Hepatocyte (in vitro differentiated cells): ENCODE data around the gene CUX1. TPM values are rescaled to one million over a fixed set of nuclear protein-coding genes. Genes with fewer than 3 reads are reported as not detected.

Experiments
- DNase-seq: peaks from one replicate; pipeline ENCODE4 v3.0.0-alpha.2; 2016; ENCODE audit warnings: low spot score
- H2AFZ ChIP-seq: fragments of 200-600 bp; sonication (generic); 2 replicates; pipeline ENCODE4 v1.6.0; 2016; ENCODE audit warnings: antibody characterized with exemption, mild to moderate bottlenecking
- H3K27ac ChIP-seq: fragments of 200-600 bp; sonication (generic); 2 replicates; pipeline ENCODE4 v1.5.1; 2016; ENCODE audit warnings: mild to moderate bottlenecking
- H3K27me3 ChIP-seq: fragments of 200-600 bp; sonication (generic); 2 replicates; pipeline ENCODE4 v1.6.1; 2016
- H3K36me3 ChIP-seq: fragments of 200-600 bp; sonication (generic); replicated peaks from 2 replicates; pipeline ENCODE4 v1.5.1; 2016; ENCODE audit warnings: low read depth; ENCODE audit not compliant: insufficient read depth
- H3K4me1 ChIP-seq: fragments of 200-600 bp; sonication (generic); 2 replicates; pipeline ENCODE4 v1.5.1; 2016; ENCODE audit warnings: mild to moderate bottlenecking, moderate library complexity; ENCODE audit not compliant: insufficient read depth
- H3K4me2 ChIP-seq: fragments of 200-600 bp; sonication (generic); 2 replicates; pipeline ENCODE4 v1.6.0; 2016
- H3K4me3 ChIP-seq: fragments of 200-600 bp; sonication (generic); 2 replicates; pipeline ENCODE4 v1.5.1; 2016; ENCODE audit warnings: mild to moderate bottlenecking
- H3K79me2 ChIP-seq: fragments of 200-600 bp; sonication (generic); 2 replicates; pipeline ENCODE4 v1.6.0; 2017; ENCODE audit warnings: mild to moderate bottlenecking
- H3K9me2 ChIP-seq: fragments of 200-600 bp; sonication (generic); replicated peaks from 2 replicates; pipeline ENCODE4 v1.6.0; 2017; ENCODE audit warnings: mild to moderate bottlenecking; ENCODE audit not compliant: insufficient read depth
- H3K9me3 ChIP-seq: fragments of 200-600 bp; sonication (generic); 2 replicates; pipeline ENCODE4 v1.5.1; 2016; ENCODE audit warnings: low read depth, mild to moderate bottlenecking
- H4K20me1 ChIP-seq: fragments of 200-600 bp; sonication (generic); 2 replicates; pipeline ENCODE4 v1.6.0; 2016; ENCODE audit warnings: mild to moderate bottlenecking; ENCODE audit not compliant: insufficient read depth, poor library complexity, severe bottlenecking
- EZH2 ChIP-seq: fragments of 200-600 bp; sonication (generic); IDR thresholded peaks from 2 replicates; pipeline ENCODE4 v1.6.1; 2016; ENCODE audit warnings: antibody characterized with exemption, mild to moderate bottlenecking, borderline replicate concordance
- EZH2phosphoT487 ChIP-seq: fragments of 200-600 bp; sonication (generic); IDR thresholded peaks from one replicate; pipeline ENCODE4 v1.6.1; 2018; ENCODE audit warnings: antibody characterized with exemption, mild to moderate bottlenecking, low read depth, moderate library complexity; ENCODE audit not compliant: unreplicated experiment, severe bottlenecking
- WGBS: methylation state at CpG from one replicate; pipeline ENCODE4 v1.1.6; 2016; ENCODE audit warnings: low lambda C conversion rate; ENCODE audit errors: missing lambda C conversion rate; 5-methylcytosine and 5-hydroxymethylcytosine counted together
- polyA plus RNA-seq: library from polyadenylated mRNA; unstranded; fragments of >200 nt; fragmentation: Nextera tagmentation; extraction: Ambion mirVana; gene quantifications from 2 replicates; pipeline ENCODE4 v1.2.1, GENCODE V29; 2016
- total RNA-seq: library from RNA; depleted of rRNA; stranded (reverse); fragments of >200 nt; gene quantifications from 2 replicates; pipeline ENCODE4 v1.2.3, GENCODE V29; 2014
- TF ChIP-seq, protein P1 (sequence below): fragments of 200-600 bp; sonication (generic); IDR thresholded peaks from 2 replicates; pipeline ENCODE4 v1.5.1; 2016; ENCODE audit warnings: antibody characterized with exemption, mild to moderate bottlenecking; ENCODE audit not compliant: poor library complexity

CUX1 gene
- total and polyA plus RNA-seq, 2 experiments from 2014 or later: 60.1 to 76.8 TPM

DNA sequence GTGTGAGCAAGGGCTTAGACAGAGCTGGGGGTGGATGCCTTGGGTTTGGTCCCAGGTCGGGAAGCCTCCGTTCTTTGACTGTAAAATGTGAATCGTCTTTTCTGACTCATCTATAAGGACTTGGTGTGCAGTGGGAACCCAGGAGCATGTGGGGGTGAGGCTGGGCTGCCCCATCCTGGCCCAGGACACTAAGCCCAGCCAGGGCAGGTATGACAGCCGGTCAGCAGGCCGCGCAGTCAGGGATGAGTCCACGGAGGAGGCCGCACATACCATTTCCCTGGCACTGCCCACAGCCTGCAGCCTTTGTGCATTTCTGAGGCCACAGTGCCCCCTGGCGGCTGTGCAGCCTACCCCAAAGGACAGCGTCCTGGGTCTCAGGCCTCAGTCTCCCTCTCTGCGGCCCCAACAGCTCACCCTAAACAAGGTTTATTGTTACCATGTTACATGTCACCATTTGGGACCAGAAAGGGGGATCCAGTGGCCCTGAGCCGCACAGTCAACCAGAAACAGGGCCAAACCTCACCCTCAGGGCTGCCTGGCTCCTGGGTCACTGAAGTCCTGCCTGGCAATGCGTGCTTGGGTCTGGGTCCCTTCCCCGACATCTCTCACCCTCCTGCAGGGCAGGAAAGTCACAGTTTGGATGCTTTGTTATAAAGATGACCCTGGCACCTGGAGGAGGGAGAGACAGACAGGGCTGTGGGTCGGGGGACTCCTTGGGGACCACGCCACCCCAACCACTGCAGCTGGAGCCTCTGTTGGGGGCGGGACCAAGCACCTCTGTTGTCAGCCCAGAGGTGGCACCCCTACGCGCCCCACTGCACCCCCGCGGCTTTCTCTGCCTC lies 454.9 kb downstream of the CUX1 start:
- Histone ChIP-seq H4K20me1 (no peaks in the 10 kb centered on the region), H2AFZ (no peak overlapping the region), H3K9me3 (no peaks in the 10 kb centered on the region), H3K79me2 (no peaks in the 10 kb centered on the region), H3K4me2 (no peak overlapping the region), H3K27ac (no peak overlapping the region), H3K27me3 (no peaks in the 10 kb centered on the region), H3K9me2 (no peaks in the 10 kb centered on the region), H3K4me1 (peaks cover 2% of the 10 kb centered on the region), H3K36me3 (no peaks in the 10 kb centered on the region), H3K4me3 (no peak overlapping the region)
- WGBS: 63% methylated on average over 20 of the region's 21 CpGs
- no peak for TF ChIP-seq EZH2phosphoT487
- TF ChIP-seq, protein P1, sequence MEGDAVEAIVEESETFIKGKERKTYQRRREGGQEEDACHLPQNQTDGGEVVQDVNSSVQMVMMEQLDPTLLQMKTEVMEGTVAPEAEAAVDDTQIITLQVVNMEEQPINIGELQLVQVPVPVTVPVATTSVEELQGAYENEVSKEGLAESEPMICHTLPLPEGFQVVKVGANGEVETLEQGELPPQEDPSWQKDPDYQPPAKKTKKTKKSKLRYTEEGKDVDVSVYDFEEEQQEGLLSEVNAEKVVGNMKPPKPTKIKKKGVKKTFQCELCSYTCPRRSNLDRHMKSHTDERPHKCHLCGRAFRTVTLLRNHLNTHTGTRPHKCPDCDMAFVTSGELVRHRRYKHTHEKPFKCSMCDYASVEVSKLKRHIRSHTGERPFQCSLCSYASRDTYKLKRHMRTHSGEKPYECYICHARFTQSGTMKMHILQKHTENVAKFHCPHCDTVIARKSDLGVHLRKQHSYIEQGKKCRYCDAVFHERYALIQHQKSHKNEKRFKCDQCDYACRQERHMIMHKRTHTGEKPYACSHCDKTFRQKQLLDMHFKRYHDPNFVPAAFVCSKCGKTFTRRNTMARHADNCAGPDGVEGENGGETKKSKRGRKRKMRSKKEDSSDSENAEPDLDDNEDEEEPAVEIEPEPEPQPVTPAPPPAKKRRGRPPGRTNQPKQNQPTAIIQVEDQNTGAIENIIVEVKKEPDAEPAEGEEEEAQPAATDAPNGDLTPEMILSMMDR: peak; percentile 91
- peak; percentile 87 for DNase-seq

DNA sequence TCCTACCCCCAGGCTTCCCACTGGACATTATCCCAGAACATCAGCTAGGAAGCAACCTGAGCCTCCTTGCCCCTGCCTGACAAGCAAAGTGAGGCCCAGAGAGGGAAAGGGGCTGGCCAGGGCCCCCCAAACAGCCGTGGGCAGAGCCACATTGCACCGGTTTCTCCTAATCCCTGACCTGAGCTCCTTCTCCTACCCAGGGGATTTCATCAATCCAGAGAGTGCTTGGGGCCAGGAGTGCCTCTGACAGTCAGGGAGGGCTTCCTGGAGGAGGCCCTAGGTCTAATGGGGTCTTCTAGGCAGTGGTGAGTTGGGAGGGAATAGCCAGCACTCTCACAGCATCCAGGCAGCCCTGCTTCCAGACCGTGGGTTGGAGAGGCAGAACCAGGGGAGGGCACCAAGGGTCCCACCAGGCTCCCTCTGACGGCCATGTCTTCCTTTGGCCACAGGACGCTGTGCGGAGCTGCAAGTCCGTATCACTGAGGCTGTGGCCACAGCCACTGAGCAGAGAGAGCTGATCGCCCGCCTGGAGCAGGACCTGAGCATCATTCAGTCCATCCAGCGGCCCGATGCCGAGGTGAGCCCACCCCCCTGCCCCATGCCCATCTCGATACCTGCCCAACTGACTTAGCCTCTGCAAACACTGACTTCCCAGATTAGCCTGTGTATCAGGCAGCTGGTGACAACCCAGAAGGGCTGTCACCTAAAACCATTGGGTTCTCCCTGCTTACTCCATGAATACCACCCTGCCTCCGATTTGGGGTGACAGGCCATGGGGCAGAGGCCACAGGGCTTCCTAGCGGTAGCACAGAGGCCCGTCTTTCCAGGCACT lies 455.7 kb downstream of the CUX1 start:
- H3K27ac ChIP-seq: peak overlapping the region; percentile 60
- no peaks in the 10 kb centered on the region for H3K9me3 ChIP-seq
- no peaks in the 10 kb centered on the region for H3K27me3 ChIP-seq
- H4K20me1 ChIP-seq: no peaks in the 10 kb centered on the region
- no peaks in the 10 kb centered on the region for H3K36me3 ChIP-seq
- no peaks in the 10 kb centered on the region for H3K9me2 ChIP-seq
- H3K79me2 ChIP-seq: no peaks in the 10 kb centered on the region
- DNase-seq: no peak
- H2AFZ ChIP-seq: no peak overlapping the region
- H3K4me1 ChIP-seq: peaks cover 2% of the 10 kb centered on the region
- WGBS: 89% methylated on average over 13 of the region's 16 CpGs
- no peak overlapping the region for H3K4me3 ChIP-seq
- H3K4me2 ChIP-seq: no peak overlapping the region
- TF ChIP-seq EZH2 (no peak), EZH2phosphoT487 (no peak)
- TF ChIP-seq, protein P1: no peak

DNA sequence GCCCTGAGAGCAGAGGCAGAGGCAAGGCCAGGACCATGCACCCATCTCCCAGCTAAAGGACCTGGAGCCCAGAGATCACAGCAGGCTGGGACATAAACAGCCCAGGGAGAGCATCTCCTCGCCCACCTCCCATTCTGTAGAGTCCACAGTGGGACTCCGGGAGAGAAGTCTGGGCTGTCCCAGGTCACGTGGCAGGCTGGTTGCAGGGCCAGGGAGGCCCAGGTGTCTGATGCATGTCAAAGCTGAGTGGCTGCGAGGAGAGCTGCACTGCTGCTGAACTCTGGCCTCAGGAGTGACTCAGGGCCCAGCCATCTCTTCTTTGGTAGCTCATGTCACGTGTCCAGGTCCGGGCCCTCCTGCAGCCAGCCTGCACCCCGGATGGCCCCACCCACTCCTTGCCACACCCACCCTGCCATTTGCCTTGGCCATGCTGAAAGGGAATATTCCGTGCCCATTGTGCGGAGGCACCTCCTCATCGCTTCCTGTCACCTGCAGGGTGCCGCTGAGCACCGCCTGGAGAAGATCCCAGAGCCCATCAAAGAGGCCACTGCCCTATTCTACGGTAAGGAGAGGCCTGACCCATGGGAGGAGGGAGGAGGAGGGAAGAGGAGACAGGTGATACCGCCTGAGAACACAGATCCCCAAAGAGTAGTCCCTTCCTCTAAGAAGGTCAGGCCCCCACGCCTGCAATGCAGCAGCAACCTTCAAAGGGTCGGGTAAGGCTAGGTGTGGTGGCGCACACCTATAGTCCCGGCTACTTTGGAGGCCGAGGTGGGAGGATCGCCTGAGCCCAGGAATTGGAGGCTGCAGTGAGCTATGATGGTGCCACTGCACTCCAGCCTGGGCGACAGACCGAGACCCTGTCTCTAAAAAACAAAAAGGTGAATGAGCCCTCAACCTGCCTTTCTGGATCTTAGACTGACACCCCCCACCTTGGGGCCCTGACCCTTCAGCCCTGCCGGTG lies 456.6 kb downstream of the CUX1 start:
- H3K27ac ChIP-seq: peak overlapping the region; percentile 60
- TF ChIP-seq EZH2: no peak
- no peak for TF ChIP-seq EZH2phosphoT487
- TF ChIP-seq, protein P1: no peak
- H3K4me1 ChIP-seq: peaks cover 2% of the 10 kb centered on the region
- H3K4me2 ChIP-seq: no peak overlapping the region
- H3K9me3 ChIP-seq: no peaks in the 10 kb centered on the region
- no peaks in the 10 kb centered on the region for H3K79me2 ChIP-seq
- H4K20me1 ChIP-seq: no peaks in the 10 kb centered on the region
- peak; percentile 79 for DNase-seq
- H3K4me3 ChIP-seq: no peak overlapping the region
- no peaks in the 10 kb centered on the region for H3K27me3 ChIP-seq
- H3K9me2 ChIP-seq: no peaks in the 10 kb centered on the region
- no peaks in the 10 kb centered on the region for H3K36me3 ChIP-seq
- 82% methylated on average over 21 of the region's 23 CpGs for WGBS
- H2AFZ ChIP-seq: no peak overlapping the region
